CD4-positive, alpha-beta T cell (primary cell): Measurements from ENCODE around the gene MPZL3. TPM values are rescaled to one million over a fixed set of nuclear protein-coding genes. Genes with fewer than 3 reads are reported as not detected.
A peak's percentile ranks its signal among the peaks of the same experiment; 100 is the strongest.

Experiments
- ATAC-seq: fragments of 200-7000 bp; cut with Tn5 transposase; one replicate; pipeline ENCODE4 v1.10.0; 2022; ENCODE audit warnings: mild to moderate bottlenecking; ENCODE audit not compliant: poor library complexity
- CTCF ChIA-PET: fragments of 350-600 bp; sonication (Branson Sonifier 250); formaldehyde crosslinking; loops from one replicate; lab custom pipeline; 2021; ENCODE audit warnings: antibody characterized with exemption, inconsistent platforms; lab: Charles Lee
- POLR2A ChIA-PET: fragments of 350-600 bp; sonication (Branson Sonifier 250); formaldehyde crosslinking; loops from one replicate; lab custom pipeline; 2021; ENCODE audit warnings: antibody characterized with exemption, inconsistent platforms; lab: Charles Lee
- DNase-seq, 14 experiments: peaks; one replicate each; pipeline ENCODE4 v3.0.0-alpha.2; 2013 to 2020; ENCODE audit warnings: mixed read lengths in 2 of 14
- H3K27ac ChIP-seq, 2 donors: one replicate each; pipeline versions ENCODE4 v1.5.1 to v1.7.0; 2013; ENCODE audit warnings: low read length in 2 of 2, low read depth in 1 of 2, mild to moderate bottlenecking in 1 of 2
- H3K27me3 ChIP-seq, 2 experiments: 1 replicate in 1 of 2; 2 replicates in 1 of 2; pipeline versions ENCODE4 v1.6.1 to v1.7.0; 2013; ENCODE audit warnings: low read length in 2 of 2, control low read depth in 1 of 2, mild to moderate bottlenecking in 1 of 2, moderate library complexity in 1 of 2; ENCODE audit not compliant: insufficient read depth in 2 of 2, control insufficient read depth in 1 of 2
- H3K36me3 ChIP-seq: one replicate; pipeline ENCODE4 v1.6.1; 2013; ENCODE audit warnings: low read length, control low read depth; ENCODE audit not compliant: insufficient read depth
- H3K4me1 ChIP-seq: one replicate; pipeline ENCODE4 v1.6.1; 2013; ENCODE audit warnings: low read length, control low read depth; ENCODE audit not compliant: insufficient read depth
- H3K4me3 ChIP-seq: one replicate; pipeline ENCODE4 v1.5.1; 2013; ENCODE audit warnings: mild to moderate bottlenecking, low read length, moderate library complexity
- H3K9me3 ChIP-seq, 2 experiments: 1 replicate in 1 of 2; 2 replicates in 1 of 2; pipeline versions ENCODE4 v1.6.1 to v1.7.0; 2013; ENCODE audit warnings: low read length in 2 of 2, mild to moderate bottlenecking in 2 of 2, control low read depth in 1 of 2, moderate library complexity in 1 of 2; ENCODE audit not compliant: control insufficient read depth in 1 of 2, insufficient read depth in 1 of 2
- H3K27ac Mint-ChIP-seq: one replicate; pipeline ENCODE4 v1.8.0; 2020; ENCODE audit warnings: mixed read lengths
- H3K27me3 Mint-ChIP-seq: one replicate; pipeline ENCODE4 v1.8.0; 2021; ENCODE audit warnings: mixed read lengths
- H3K36me3 Mint-ChIP-seq: one replicate; pipeline ENCODE4 v1.8.0; 2021; ENCODE audit warnings: low read depth, mixed read lengths
- H3K4me1 Mint-ChIP-seq: one replicate; pipeline ENCODE4 v1.8.0; 2021; ENCODE audit warnings: low read depth, mixed read lengths
- H3K4me3 Mint-ChIP-seq: one replicate; pipeline ENCODE4 v1.8.0; 2020; ENCODE audit warnings: mild to moderate bottlenecking, mixed read lengths
- H3K9me3 Mint-ChIP-seq: one replicate; pipeline ENCODE4 v1.8.0; 2020; ENCODE audit warnings: mixed read lengths
- intact Hi-C, 2 experiments: fragments of 100-400 bp; cut with DNase I in 1 of 2; cut with micrococcal nuclease in 1 of 2; formaldehyde crosslinking; loops; one replicate each; pipeline versions ENCODE4 v1.15.1 to v1.9.0; 2023 to 2025; cut with DNase I, micrococcal nuclease
- total RNA-seq, 174 experiments: library from RNA in 2 of 174; stranded (reverse) in 2 of 174; gene quantifications; one replicate each; pipeline ENCODE4 v1.2.3 and lab custom pipeline; 2021 to 2026
- TF ChIP-seq, protein P1 (sequence below): fragments of 200-600 bp; IDR thresholded peaks from one replicate; pipeline ENCODE4 v1.8.0; 2022; ENCODE audit warnings: antibody characterized with exemption, mild to moderate bottlenecking

MPZL3 gene
- total RNA-seq, 2 experiments from 2014 or later: 29.0 to 30.2 TPM

DNA sequence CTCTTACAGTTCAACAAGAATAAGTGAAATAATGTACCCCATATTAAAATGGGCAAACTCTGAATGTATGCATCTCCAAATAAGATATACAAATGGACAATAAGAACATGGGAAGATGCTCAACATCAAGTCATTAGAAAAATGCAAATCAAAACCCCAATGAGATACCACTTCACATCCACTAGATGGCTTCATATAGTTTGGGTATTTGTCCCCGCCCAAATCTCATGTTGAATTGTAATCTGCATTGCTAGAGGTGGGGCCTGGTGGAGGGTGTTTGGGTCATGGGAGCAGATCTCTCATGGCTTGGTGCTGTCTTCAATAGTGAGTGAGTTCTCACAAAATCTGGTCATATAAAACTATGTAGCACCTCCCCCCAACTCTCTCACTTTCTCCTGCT, 6.2 kb upstream of the MPZL3 start:
- H3K36me3 ChIP-seq: no peaks in the 10 kb centered on the region
- Mint-ChIP-seq H3K27ac (no peak overlapping the region), H3K4me1 (peaks cover 25% of the 10 kb centered on the region), H3K27me3 (no peaks in the 10 kb centered on the region), H3K36me3 (peaks cover 12% of the 10 kb centered on the region), H3K4me3 (no peak overlapping the region), H3K9me3 (no peaks in the 10 kb centered on the region)
- H3K27ac ChIP-seq: no peak overlapping the region
- DNase-seq (peak in 2 of 14 experiments; percentile 35 to 38), ATAC-seq (no peak)
- TF ChIP-seq, protein P1, sequence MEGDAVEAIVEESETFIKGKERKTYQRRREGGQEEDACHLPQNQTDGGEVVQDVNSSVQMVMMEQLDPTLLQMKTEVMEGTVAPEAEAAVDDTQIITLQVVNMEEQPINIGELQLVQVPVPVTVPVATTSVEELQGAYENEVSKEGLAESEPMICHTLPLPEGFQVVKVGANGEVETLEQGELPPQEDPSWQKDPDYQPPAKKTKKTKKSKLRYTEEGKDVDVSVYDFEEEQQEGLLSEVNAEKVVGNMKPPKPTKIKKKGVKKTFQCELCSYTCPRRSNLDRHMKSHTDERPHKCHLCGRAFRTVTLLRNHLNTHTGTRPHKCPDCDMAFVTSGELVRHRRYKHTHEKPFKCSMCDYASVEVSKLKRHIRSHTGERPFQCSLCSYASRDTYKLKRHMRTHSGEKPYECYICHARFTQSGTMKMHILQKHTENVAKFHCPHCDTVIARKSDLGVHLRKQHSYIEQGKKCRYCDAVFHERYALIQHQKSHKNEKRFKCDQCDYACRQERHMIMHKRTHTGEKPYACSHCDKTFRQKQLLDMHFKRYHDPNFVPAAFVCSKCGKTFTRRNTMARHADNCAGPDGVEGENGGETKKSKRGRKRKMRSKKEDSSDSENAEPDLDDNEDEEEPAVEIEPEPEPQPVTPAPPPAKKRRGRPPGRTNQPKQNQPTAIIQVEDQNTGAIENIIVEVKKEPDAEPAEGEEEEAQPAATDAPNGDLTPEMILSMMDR: no peak
- H3K27me3 ChIP-seq: no peaks in the 10 kb centered on the region
- H3K4me1 ChIP-seq: peaks cover 8% of the 10 kb centered on the region
- no peak overlapping the region for H3K4me3 ChIP-seq
- intact Hi-C loops: loop anchor here (5.0 to 10.0 kb wide), 2 partner anchors 36 to 46 kb away; partner anchors contain the start of gene CD3E (in 1 of the 2)
- ChIA-PET POLR2A (interaction anchor here (0.7 kb wide), 1 partner anchor 44 kb away, joined by 3 read pairs; no protein-coding TSS in a partner anchor), CTCF (interaction anchor here (1.1 to 2.3 kb wide), 3 partner anchors 17 to 60 kb away, joined by 3 to 7 read pairs (median 3); no protein-coding TSS in a partner anchor)
- no peaks in the 10 kb centered on the region for H3K9me3 ChIP-seq

DNA sequence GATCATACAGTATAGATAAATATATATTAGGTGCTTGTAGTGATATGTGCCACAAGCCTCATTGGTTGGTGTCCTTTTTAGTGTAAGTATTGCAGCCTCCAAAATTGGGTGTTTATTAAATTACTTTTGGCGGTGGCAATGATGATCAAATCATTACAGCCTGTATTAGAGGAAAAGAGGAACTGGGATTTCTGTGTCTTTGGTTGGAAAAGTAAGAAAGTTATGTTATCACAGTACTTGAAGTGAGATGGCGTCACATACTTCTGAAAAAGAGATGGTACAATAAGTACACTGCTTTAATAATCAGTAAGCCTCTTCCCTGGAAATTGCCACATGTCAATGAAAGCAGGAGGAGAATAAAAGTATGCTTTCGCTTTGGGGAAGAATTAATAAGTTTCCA, 523 bp upstream of the MPZL3 start:
- Histone ChIP-seq H3K9me3 (no peaks in the 10 kb centered on the region), H3K27ac (peak overlapping the region; percentile 91 to 94), H3K4me1 (peaks cover 13% of the 10 kb centered on the region), H3K4me3 (peak overlapping the region; percentile 79), H3K27me3 (no peaks in the 10 kb centered on the region), H3K36me3 (no peaks in the 10 kb centered on the region)
- TF ChIP-seq, protein P1: no peak
- Mint-ChIP-seq H3K36me3 (peaks cover 23% of the 10 kb centered on the region), H3K27ac (peak overlapping the region; percentile 98), H3K9me3 (no peaks in the 10 kb centered on the region), H3K27me3 (no peaks in the 10 kb centered on the region), H3K4me3 (peak overlapping the region; percentile 96), H3K4me1 (peaks cover 43% of the 10 kb centered on the region)
- intact Hi-C loops: loop anchor here in 1 of 2 experiments (5.0 to 10.0 kb wide), 2 partner anchors 35 to 52 kb away; partner anchors contain the start of gene CD3E
- no peak for ATAC-seq
- no peak for DNase-seq
- CTCF ChIA-PET: interaction anchor here (0.8 to 2.7 kb wide), 4 partner anchors 36 to 81 kb away, joined by 3 to 18 read pairs (median 4); no protein-coding TSS in a partner anchor
- POLR2A ChIA-PET: interaction anchor here (0.9 to 3.3 kb wide), 16 partner anchors 11 to 183 kb away, joined by 3 to 49 read pairs (median 8); partner anchors contain the start of genes CD3D, CD3E, JAML and KMT2A

DNA sequence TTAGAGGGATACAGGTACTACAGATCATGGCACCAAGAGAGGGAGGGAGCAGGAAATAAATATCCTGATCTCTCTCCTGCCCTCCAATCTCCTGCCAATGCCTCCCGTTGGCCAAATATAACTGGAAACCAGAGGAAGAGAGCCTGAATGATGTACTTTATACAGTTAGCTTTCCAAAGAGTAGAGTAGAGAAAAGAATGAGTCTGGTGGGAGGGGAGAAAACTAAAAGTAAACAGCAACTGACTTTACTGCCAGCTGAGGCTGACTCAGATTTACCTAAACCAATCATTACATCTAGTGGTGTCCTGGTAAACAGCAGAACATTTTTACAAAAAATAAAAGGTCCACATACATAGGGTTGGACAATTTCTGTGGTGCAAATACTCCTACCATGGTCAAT, 5.1 kb downstream of the MPZL3 start:
- peak overlapping the region; percentile 35 for H3K4me3 Mint-ChIP-seq
- intact Hi-C loops: loop anchor here in 1 of 2 experiments (2.0 kb wide), 1 partner anchor 20 kb away; no protein-coding TSS in a partner anchor
- no peaks in the 10 kb centered on the region for H3K27me3 Mint-ChIP-seq
- TF ChIP-seq, protein P1: no peak
- peak overlapping the region in 1 of 2 donors; percentile 18 for H3K27ac ChIP-seq
- no peaks in the 10 kb centered on the region for H3K9me3 Mint-ChIP-seq
- H3K4me3 ChIP-seq: no peak overlapping the region
- ATAC-seq (peak; percentile 27), DNase-seq (peak in 3 of 14 experiments; percentile 21 to 38 (median 33))
- CTCF ChIA-PET: interaction anchor here (0.9 to 1.4 kb wide), 5 partner anchors 10 to 49 kb away, joined by 3 to 8 read pairs (median 4); partner anchors contain the start of gene MPZL2
- no peaks in the 10 kb centered on the region for H3K9me3 ChIP-seq
- peaks cover 23% of the 10 kb centered on the region for H3K36me3 Mint-ChIP-seq
- H3K4me1 Mint-ChIP-seq: peaks cover 77% of the 10 kb centered on the region
- no peaks in the 10 kb centered on the region for H3K36me3 ChIP-seq
- H3K27me3 ChIP-seq: no peaks in the 10 kb centered on the region
- POLR2A ChIA-PET: interaction anchor here (1.0 to 1.4 kb wide), 5 partner anchors 18 to 44 kb away, joined by 3 to 10 read pairs (median 4); partner anchors contain the start of gene JAML
- peaks cover 36% of the 10 kb centered on the region for H3K4me1 ChIP-seq
- H3K27ac Mint-ChIP-seq: peak overlapping the region; percentile 71
